NCI-H748 treated with DMSO at 0.1 percent for 48 hours (cell line): ENCODE measurements around the gene HIRIP3.
A peak's percentile ranks its signal among the peaks of the same experiment; 100 is the strongest.
"Not testable (repeated sequence)": the region's sequence is repeated elsewhere in the genome, so short reads cannot be mapped to it uniquely, and the experiment has no call there.

Experiments
- DNase-seq: peaks from one replicate; lab custom pipeline; 2025; lab: John Stamatoyannopoulos, UW

HIRIP3 gene

GRCh38 chr16:29959821-29960220, 35.6 kb downstream of the HIRIP3 start:
- not testable (repeated sequence) for DNase-seq

GRCh38 chr16:29959293-29959692, 36.1 kb downstream of the HIRIP3 start:
- no peak for DNase-seq

GRCh38 chr16:29958756-29959155, 36.7 kb downstream of the HIRIP3 start:
- no peak for DNase-seq

- no peak for DNase-seq
Measured at GRCh38 chr16:29951625-29952365, 43.6 kb downstream of the HIRIP3 start.

GRCh38 chr16:29950806-29951461, 44.5 kb downstream of the HIRIP3 start:
- no peak for DNase-seq

- no peak for DNase-seq
Measured at GRCh38 chr16:29947897-29948296, 47.5 kb downstream of the HIRIP3 start.

- peak; percentile 24 for DNase-seq
Measured at GRCh38 chr16:29943846-29944799, 51.3 kb downstream of the HIRIP3 start.
